HepG2 (cell line): ENCODE measurements around the gene FPGS. TPM values are rescaled to one million over a fixed set of nuclear protein-coding genes. Genes with fewer than 3 reads are reported as not detected.

ENCODE experiments used
- ARID4A ChIP-seq: sonication (generic); formaldehyde crosslinking; IDR thresholded peaks from 2 replicates; pipeline ENCODE4 v1.5.0; 2020; ENCODE audit warnings: mild to moderate bottlenecking, missing genetic modification reagents, borderline replicate concordance
- CENPBD1 ChIP-seq: sonication (generic); formaldehyde crosslinking; IDR thresholded peaks from 2 replicates; pipeline ENCODE4 v1.8.0; 2022; ENCODE audit warnings: missing genetic modification reagents, low read depth, mild to moderate bottlenecking, borderline replicate concordance
- FOXO1 ChIP-seq: sonication (generic); formaldehyde crosslinking; IDR thresholded peaks from 2 replicates; pipeline ENCODE4 v1.4.0; 2020; ENCODE audit warnings: missing genetic modification reagents
- GFI1 ChIP-seq: sonication (generic); formaldehyde crosslinking; IDR thresholded peaks from 2 replicates; pipeline ENCODE4 v1.5.0; 2020; ENCODE audit warnings: missing genetic modification reagents, mild to moderate bottlenecking, borderline replicate concordance
- HBP1 ChIP-seq: IDR thresholded peaks from 2 replicates; pipeline ENCODE4 v1.6.1; 2016; ENCODE audit warnings: low read depth, control low read depth
- KMT2B ChIP-seq: IDR thresholded peaks from 2 replicates; pipeline ENCODE4 v1.6.1; 2016; ENCODE audit warnings: missing genetic modification reagents, missing compliant biosample characterization
- MEIS1 ChIP-seq: sonication (generic); formaldehyde crosslinking; IDR thresholded peaks from 2 replicates; pipeline ENCODE4 v1.9.0; 2021; ENCODE audit warnings: mild to moderate bottlenecking, missing genetic modification reagents, moderate library complexity, borderline replicate concordance
- MYC ChIP-seq: sonication (generic); formaldehyde crosslinking; IDR thresholded peaks from 2 replicates; pipeline ENCODE4 v1.9.0; 2021; ENCODE audit warnings: missing genetic modification reagents, borderline replicate concordance
- SP2 ChIP-seq: sonication (generic); formaldehyde crosslinking; IDR thresholded peaks from 2 replicates; pipeline ENCODE4 v1.5.1; 2020; ENCODE audit warnings: mild to moderate bottlenecking, missing genetic modification reagents
- TCF7 ChIP-seq: sonication (generic); IDR thresholded peaks from 2 replicates; pipeline ENCODE4 v1.6.1; 2016; ENCODE audit warnings: antibody characterized with exemption, low read depth
- ZMYM3 ChIP-seq: sonication (generic); formaldehyde crosslinking; IDR thresholded peaks from 2 replicates; pipeline ENCODE4 v1.5.1; 2020; ENCODE audit warnings: mild to moderate bottlenecking, missing genetic modification reagents
- ZNF121 ChIP-seq: sonication (generic); formaldehyde crosslinking; IDR thresholded peaks from 2 replicates; pipeline ENCODE4 v1.5.0; 2020; ENCODE audit warnings: mild to moderate bottlenecking, missing genetic modification reagents
- ZNF17 ChIP-seq: sonication (generic); formaldehyde crosslinking; IDR thresholded peaks from 2 replicates; pipeline ENCODE4 v1.5.0; 2020; ENCODE audit warnings: mild to moderate bottlenecking, missing genetic modification reagents
- ZNF292 ChIP-seq: sonication (generic); formaldehyde crosslinking; IDR thresholded peaks from 2 replicates; pipeline ENCODE4 v1.8.1; 2022; ENCODE audit warnings: mild to moderate bottlenecking, low read depth, missing genetic modification reagents, borderline replicate concordance
- ZNF335 ChIP-seq: sonication (generic); formaldehyde crosslinking; IDR thresholded peaks from 2 replicates; pipeline ENCODE4 v1.4.0; 2020; ENCODE audit warnings: missing genetic modification reagents
- ZNF382 ChIP-seq: sonication (generic); formaldehyde crosslinking; IDR thresholded peaks from 2 replicates; pipeline ENCODE4 v1.5.0; 2020; ENCODE audit warnings: missing genetic modification reagents, mild to moderate bottlenecking, borderline replicate concordance
- ZNF629 ChIP-seq: sonication (generic); formaldehyde crosslinking; conservative IDR thresholded peaks from 2 replicates; pipeline ENCODE4 v1.5.0; 2020; ENCODE audit warnings: missing genetic modification reagents
- ZNF644 ChIP-seq: IDR thresholded peaks from 2 replicates; pipeline ENCODE4 v1.6.1; 2016; ENCODE audit warnings: low read depth
- ZNF770 ChIP-seq: sonication (generic); formaldehyde crosslinking; IDR thresholded peaks from 2 replicates; pipeline ENCODE4 v1.5.0; 2020; ENCODE audit warnings: mild to moderate bottlenecking, missing genetic modification reagents
- ZNF788 ChIP-seq: sonication (generic); formaldehyde crosslinking; IDR thresholded peaks from 2 replicates; pipeline ENCODE4 v1.5.0; 2020; ENCODE audit warnings: mild to moderate bottlenecking, missing genetic modification reagents, borderline replicate concordance
- ZNF841 ChIP-seq: sonication (generic); formaldehyde crosslinking; IDR thresholded peaks from 2 replicates; pipeline ENCODE4 v1.8.1; 2023; ENCODE audit warnings: missing genetic modification reagents, borderline replicate concordance
- polyA plus RNA-seq, 8 experiments: library from polyadenylated mRNA; depleted of rRNA in 3 of 8; stranded (reverse) in 7 of 8; unstranded in 1 of 8; fragments of >200 nt; fragmentation: Illumina TruSeq in 4 of 8; extraction: Trizol in 4 of 8; gene quantifications; 2 replicates each; pipeline versions ENCODE4 v1.2.1 to v1.2.3, GENCODE V29; 2011 to 2016; ENCODE audit warnings: low read depth in 4 of 8, missing spikeins in 1 of 8, mixed read lengths in 1 of 8; ENCODE audit not compliant: insufficient read depth in 1 of 8
- total RNA-seq, 5 experiments: library from RNA; depleted of rRNA; stranded (reverse); fragments of >200 nt; fragmentation: Illumina TruSeq; extraction: Trizol; gene quantifications; 2 replicates each; pipeline ENCODE4 v1.2.3, GENCODE V29; 2016; ENCODE audit warnings: low read depth in 1 of 5

Gene FPGS
- total and polyA plus RNA-seq, 2 of the 13 experiments (the other 11 are each of a cell fraction or from before 2014, with no cell fraction given), result 35.6 to 36.8 TPM

- no peak for TF ChIP-seq FOXO1 (CRISPR knock-in tag)
- peak; percentile 94; the same call in 1 of the 2 replicates for TF ChIP-seq ZNF121 (CRISPR knock-in tag)
- no peak for TF ChIP-seq ZNF382 (CRISPR knock-in tag)
- no peak for TF ChIP-seq ZNF17
- peak; percentile 21; the same call in 1 of the 2 replicates for TF ChIP-seq ARID4A (CRISPR knock-in tag)
- 0 out of 2 replicates have a peak, but pooled peaks have one; percentile 16 for TF ChIP-seq GFI1 (CRISPR knock-in tag)
- no peak for TF ChIP-seq TCF7
- TF ChIP-seq MEIS1 (CRISPR knock-in tag), result no peak
- no peak for TF ChIP-seq ZNF644 (CRISPR knock-in tag)
- no peak for TF ChIP-seq MYC (CRISPR knock-in tag)
- TF ChIP-seq CENPBD1 (CRISPR knock-in tag), result no peak
- TF ChIP-seq ZNF788 (CRISPR knock-in tag), result 0 out of 2 replicates have a peak, but pooled peaks have one; percentile 23
- TF ChIP-seq ZNF841 (CRISPR knock-in tag), result no peak
- no peak for TF ChIP-seq KMT2B (CRISPR knock-in tag)
- no peak for TF ChIP-seq SP2
- TF ChIP-seq ZMYM3, result 0 out of 2 replicates have a peak, but pooled peaks have one; percentile 36
- no peak for TF ChIP-seq HBP1 (CRISPR knock-in tag)
- peak; percentile 85 for TF ChIP-seq ZNF629 (CRISPR knock-in tag)
- TF ChIP-seq ZNF335 (CRISPR knock-in tag), result no peak
- peak; percentile 69; the same call in 1 of the 2 replicates for TF ChIP-seq ZNF292 (CRISPR knock-in tag)
- TF ChIP-seq ZNF770, result peak; percentile 64
Measured at GRCh38 chr9:127847833-127848755, 45.4 kb downstream of the FPGS start (continued).
